Activated CD4-positive, alpha-beta T cell treated with anti-CD3 and anti-CD28 coated beads for 4 hours (primary cell): Measurements from ENCODE around the gene CNIH3.

Experiments used
- DNase-seq, 2 donors: peaks; one replicate each; pipeline ENCODE4 v3.0.0-alpha.2; 2020

The CNIH3 gene

DNA sequence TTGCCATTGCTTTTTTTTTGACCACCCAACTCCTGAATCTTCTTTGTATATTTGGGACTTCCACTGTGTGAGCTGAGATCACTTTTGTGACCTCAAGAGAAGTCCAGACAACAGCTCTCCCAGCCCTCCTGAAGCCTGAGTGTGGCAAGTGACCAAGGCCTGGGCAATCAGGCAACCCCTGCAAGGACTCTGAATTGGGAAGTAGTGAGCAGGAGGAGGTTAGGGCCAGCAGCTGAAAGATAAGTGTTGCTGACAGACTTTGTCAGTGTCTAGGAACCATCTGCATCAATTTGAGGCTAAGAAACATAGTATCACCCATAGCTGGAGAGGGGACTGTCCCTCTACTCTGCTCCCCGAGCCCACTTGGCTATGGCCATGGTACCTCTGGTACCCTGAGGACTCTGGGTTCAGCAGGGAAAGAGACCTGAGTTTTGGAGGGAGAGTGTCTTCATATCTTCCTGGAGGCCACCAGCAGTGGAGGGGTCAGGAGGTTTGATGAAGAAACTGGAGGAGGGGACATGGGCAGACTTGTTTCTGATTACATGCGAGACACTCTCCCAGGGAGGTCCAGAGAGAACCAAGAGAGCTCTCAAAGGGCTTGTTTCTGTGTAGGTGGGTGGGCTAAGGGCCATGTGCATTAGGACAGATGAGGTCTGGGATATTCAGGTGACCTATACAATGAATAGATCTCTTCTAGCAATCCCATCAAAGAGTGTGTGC, 166.3 kb downstream of the CNIH3 start:
- no peak for DNase-seq

GRCh38 chr1:224783006-224783651, 167.0 kb downstream of the CNIH3 start:
- no peak for DNase-seq

- no peak for DNase-seq
Observed at GRCh38 chr1:224784265-224785039, 168.3 kb downstream of the CNIH3 start.

- DNase-seq: no peak
Observed at GRCh38 chr1:224785040-224785328, 168.9 kb downstream of the CNIH3 start.

DNA sequence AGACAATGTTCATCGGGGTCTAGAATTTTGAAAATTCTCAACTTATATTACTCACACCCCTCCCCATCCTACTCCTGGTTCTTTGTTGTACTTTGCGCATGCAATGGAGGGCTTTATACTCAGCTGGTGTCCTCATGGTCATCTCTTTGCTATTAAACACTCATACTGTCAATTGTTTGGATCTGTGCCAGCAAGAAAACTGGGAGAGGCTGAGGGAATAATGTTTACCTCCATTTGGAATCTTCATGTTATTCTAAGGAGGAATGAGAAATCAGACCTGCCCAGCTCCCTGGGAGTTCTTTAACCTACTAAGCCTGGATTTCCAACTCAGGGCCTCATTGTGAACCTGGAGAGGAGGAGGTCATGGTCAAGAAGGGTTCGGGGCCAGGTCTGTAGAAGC, 169.5 kb downstream of the CNIH3 start:
- DNase-seq: no peak

DNA sequence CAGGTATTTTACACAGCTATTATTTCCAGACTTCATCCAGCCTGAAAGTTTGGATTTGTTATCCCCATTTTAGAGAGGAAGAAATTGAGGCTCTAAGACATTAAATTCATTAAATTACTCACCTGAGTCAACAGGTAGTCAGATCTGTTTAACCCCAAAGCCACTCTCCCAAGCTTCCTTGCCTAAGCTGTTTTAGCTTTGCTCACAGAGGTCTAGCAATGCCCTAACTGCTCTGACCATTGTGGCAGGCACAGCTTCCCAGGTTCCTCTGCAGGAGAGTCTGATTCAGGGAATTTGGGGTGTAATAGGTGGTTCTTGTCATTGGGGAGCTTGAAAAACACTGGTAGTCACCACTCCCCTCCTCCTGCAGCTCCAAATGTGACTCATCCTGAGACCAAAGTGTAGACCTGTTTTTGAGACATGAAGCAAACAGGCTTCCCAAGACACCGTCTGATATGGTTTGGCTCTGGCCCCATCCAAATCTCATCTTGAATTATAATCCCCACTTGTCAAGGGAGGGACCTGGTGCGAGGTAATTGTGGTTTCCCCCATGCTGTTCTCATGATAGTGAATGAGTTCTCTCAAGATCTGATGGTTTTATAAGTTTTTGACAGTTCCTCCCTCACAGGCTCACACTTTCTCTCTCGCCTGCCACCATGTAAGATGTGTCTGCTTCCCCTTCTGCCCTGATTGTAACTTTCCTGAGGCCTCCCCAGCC, 170.6 kb downstream of the CNIH3 start:
- no peak for DNase-seq

GRCh38 chr1:224789311-224789710, 173.2 kb downstream of the CNIH3 start:
- no peak for DNase-seq
